SK-N-SH treated with all-trans-retinoic acid at 6 μM for 48 hours (cell line): ENCODE results near the gene MREG.

Experiments used
- TF ChIP-seq, protein P1 (sequence below): fragments of 250-450 bp; sonication (Bioruptor Pico); IDR thresholded peaks from 2 replicates; pipeline ENCODE4 v1.8.0; 2020; ENCODE audit warnings: mild to moderate bottlenecking, moderate library complexity, borderline replicate concordance
- TF ChIP-seq, protein P2 (sequence below): fragments of 250-450 bp; sonication (Bioruptor Pico); IDR thresholded peaks from 2 replicates; pipeline ENCODE4 v1.5.1; 2020; ENCODE audit warnings: low read depth, mild to moderate bottlenecking, moderate library complexity

DNA sequence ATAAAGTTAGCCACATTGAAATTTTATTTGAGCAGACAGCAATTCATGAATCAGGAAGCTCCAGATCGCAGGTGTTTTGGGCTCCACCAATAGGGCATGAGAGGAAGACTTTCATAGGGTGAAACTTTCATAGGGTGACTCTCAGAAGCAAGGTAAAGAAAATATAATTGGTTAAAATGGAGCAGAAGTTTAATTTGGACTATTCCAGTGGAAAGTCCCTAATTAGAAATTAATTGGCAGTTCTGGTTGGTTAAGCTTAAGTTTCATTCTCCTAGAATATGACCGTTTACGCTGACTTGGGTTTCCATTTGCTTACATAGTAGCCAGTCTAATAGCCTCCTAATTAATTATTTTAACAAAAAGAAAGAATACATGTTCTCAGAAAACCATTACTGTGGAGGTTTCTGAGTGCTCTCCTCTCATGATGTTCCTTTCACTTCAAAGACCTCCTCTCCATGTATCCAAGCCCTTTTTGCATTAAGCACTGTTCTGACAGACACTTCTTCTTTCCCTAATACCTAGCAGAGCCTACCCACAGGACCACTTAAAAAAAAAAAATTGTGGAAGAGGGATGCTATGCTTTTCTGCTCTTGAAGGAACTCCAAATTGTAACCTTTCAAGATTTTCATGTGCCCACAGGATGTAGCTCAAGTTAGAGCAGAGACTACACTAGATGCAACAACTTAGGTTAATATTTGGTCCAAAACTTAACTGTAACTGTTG lies 99.1 kb downstream of the MREG start:
- TF ChIP-seq, protein P1, sequence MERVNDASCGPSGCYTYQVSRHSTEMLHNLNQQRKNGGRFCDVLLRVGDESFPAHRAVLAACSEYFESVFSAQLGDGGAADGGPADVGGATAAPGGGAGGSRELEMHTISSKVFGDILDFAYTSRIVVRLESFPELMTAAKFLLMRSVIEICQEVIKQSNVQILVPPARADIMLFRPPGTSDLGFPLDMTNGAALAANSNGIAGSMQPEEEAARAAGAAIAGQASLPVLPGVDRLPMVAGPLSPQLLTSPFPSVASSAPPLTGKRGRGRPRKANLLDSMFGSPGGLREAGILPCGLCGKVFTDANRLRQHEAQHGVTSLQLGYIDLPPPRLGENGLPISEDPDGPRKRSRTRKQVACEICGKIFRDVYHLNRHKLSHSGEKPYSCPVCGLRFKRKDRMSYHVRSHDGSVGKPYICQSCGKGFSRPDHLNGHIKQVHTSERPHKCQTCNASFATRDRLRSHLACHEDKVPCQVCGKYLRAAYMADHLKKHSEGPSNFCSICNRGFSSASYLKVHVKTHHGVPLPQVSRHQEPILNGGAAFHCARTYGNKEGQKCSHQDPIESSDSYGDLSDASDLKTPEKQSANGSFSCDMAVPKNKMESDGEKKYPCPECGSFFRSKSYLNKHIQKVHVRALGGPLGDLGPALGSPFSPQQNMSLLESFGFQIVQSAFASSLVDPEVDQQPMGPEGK (CRISPR knock-in tag) = no peak
- TF ChIP-seq, protein P2, sequence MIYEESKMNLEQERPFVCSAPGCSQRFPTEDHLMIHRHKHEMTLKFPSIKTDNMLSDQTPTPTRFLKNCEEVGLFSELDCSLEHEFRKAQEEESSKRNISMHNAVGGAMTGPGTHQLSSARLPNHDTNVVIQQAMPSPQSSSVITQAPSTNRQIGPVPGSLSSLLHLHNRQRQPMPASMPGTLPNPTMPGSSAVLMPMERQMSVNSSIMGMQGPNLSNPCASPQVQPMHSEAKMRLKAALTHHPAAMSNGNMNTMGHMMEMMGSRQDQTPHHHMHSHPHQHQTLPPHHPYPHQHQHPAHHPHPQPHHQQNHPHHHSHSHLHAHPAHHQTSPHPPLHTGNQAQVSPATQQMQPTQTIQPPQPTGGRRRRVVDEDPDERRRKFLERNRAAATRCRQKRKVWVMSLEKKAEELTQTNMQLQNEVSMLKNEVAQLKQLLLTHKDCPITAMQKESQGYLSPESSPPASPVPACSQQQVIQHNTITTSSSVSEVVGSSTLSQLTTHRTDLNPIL (CRISPR knock-in tag) = no peak
